Fibroblast of skin of abdomen (primary cell): ENCODE results near the gene RPUSD3.
"Not testable (repeated sequence)": the region's sequence is repeated elsewhere in the genome, so short reads cannot be mapped to it uniquely, and the experiment has no call there.

Experiments
- DNase-seq: peaks from one replicate; pipeline ENCODE4 v3.0.0-alpha.2; 2013

Gene RPUSD3

GRCh38 chr3:9865125-9865637, 21.4 kb upstream of the RPUSD3 start:
- DNase-seq: not testable (repeated sequence)

DNA sequence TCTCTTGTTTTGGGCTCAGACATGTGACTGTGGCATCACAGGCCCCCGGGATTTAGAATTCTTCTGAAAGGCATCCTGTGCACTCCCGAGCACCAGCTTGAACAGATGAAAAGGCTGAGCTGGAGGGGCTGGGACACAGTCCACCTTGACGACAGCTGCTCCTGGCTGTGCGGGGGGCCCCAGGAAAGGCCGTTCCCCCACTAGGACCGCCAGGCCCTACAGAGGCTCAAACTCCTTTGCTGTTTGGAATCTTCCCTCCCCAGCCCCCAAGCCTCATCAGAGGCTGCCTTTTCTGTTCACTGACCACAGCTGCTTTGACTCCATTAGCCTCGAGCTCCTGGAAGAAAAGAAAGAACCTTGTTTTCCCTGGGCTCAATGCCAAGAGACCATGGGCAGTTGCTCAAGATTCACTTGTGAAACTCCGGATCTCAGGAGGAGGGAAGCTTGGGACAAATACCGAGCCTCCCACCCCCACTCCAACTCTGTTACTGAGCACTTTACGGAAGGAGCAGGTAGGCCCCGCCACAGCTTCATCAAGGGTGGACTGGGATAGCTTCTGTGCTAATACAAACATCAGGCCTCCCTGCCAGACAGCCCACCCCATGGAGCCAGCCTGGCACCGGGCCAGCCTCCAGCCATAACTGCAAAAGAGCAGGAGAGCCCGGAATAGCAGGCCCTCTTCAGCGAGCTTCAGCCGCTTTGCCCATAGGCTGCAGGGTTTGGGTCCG, 20.6 kb upstream of the RPUSD3 start:
- DNase-seq: peak; percentile 85

DNA sequence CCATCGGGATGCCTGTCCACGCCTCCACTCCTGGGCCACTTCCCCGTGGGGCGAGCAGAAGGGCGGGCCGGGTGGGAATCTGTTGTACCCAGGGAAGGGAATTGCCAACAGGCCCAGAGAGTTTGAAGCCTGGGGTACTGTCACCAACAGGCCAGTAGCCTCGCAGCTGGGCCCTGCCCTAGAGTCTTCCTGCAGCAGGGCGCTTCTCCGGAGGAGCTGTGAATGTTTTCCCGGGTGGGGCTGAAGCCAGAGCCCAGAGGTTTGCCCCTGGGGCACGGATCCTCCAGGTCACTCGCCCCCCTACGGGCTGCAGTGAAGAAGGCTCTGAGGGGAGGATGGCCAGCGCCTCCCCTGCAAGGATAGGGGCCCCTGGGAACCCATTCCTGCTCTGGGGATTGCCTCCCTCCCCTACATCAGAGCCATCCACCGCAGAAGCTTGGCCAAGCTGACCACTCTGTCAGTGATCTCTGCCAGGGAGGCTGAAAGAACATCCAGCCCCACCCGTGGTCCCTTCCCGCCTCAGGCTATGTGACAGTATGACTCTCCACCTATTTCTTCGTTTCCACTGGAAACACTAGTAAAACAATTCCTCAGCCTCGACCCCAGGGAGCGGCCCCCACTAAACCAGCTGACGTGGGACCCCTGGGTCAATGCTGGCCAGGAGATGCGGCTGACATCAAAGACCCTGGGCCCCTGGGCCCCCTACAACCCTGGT, 19.4 kb upstream of the RPUSD3 start:
- no peak for DNase-seq

DNA sequence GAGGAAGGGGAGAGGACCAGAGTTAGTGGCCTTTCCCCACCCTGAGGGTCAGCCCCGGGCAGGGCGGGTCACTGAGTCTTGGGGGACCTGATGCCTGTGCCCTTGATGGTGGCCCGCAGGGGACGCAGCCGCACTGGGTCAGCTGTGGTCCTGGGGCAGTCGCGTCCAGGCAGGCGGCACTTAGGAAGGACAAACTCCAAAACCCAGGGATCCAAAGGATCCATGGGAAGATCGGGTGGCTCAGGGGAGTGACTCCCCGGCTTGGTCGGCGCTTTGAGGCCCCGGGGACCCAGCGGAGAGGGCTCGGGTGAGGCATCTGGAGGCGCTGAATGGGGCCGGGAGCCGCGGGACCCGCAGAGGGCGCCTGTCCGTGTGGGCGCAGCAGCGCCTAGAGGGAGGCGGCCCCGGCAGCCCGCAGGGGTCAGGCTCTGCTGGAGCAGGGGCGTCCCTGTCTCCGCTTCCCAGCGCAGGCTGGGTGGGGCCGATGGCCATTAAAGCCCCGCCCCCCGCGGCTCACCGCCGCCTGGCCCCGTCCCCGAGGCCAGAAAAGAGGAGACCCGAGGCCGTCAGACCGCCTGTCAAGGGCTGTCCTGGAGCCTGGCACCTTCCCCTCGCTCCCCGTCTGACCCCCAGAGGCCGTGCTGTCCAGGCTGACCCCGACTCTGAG, 18.7 kb upstream of the RPUSD3 start:
- DNase-seq: peak; percentile 41

- no peak for DNase-seq
Observed at GRCh38 chr3:9861626-9862130, 17.9 kb upstream of the RPUSD3 start.

GRCh38 chr3:9861201-9861600, 17.4 kb upstream of the RPUSD3 start:
- no peak for DNase-seq

DNA sequence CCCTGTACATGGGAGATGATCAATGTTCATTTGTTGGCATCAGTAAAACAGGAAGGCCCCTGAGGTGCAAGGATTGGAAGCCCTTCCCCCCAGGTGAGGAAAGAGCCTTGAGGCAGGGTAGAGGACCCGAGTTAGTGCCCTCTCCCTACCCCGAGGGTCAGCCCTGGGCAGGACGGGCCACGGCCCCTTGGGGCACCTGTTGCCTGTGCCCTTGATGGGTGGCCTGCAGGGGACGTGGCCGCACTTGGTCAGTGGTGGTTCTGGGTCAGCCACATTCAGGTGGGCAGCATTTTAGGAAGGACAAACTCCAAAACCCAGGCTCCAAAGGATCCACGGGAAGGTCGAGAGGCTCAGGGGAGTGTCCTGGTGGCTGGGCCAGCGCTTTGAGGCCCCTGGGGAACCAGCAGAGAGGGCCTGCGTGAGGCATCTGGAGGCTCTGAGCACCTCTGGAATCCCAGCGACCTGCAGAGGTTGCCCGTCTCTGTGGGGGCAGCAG, 15.8 kb upstream of the RPUSD3 start:
- DNase-seq: no peak

- no peak for DNase-seq
Observed at GRCh38 chr3:9855594-9855993, 11.8 kb upstream of the RPUSD3 start.

GRCh38 chr3:9854291-9854940, 10.6 kb upstream of the RPUSD3 start:
- not testable (repeated sequence) for DNase-seq

GRCh38 chr3:9852528-9852927, 8.7 kb upstream of the RPUSD3 start:
- DNase-seq: no peak

- DNase-seq: not testable (repeated sequence)
Observed at GRCh38 chr3:9851926-9852325, 8.1 kb upstream of the RPUSD3 start.

DNA sequence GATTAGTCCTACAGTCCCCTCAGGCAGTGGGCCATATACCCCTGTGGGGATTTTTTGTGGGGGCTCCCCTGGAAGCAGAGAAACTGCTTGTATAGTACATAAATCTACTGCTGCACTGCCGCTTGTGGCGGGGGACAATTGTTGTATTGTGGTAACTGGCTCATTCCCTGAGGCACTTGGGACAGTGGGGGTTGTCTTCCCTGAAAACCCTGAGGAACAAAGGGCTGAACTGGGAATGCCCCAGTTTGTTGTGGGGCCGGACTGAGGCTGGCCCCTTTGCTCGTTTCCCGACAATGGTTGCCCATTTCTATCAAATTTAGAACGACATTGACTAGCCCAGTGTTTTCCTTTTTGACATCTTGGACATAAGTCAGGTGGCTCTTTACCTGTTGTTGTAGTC, 7.6 kb upstream of the RPUSD3 start:
- not testable (repeated sequence) for DNase-seq

DNA sequence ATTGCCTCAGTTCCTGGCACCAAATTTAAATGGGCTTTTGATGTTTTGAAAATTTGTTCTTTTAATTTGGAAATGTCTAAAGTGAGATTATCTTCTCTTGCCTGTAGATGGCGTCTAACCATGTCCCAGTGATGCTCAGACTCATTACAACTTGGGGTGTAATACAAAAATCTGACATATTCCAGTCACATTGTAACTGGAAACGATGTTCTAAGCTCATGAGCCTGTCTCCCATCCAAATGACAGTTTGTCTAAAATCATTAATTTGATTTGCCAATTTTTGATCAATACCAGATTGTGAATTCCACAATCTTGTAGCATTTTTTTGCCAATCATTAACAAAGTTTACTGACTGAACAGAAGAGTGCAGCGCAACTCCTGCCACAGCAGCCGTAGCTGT, 5.1 kb upstream of the RPUSD3 start:
- peak; percentile 24 for DNase-seq

GRCh38 chr3:9847870-9848269, 4.1 kb upstream of the RPUSD3 start:
- DNase-seq: not testable (repeated sequence)

DNA sequence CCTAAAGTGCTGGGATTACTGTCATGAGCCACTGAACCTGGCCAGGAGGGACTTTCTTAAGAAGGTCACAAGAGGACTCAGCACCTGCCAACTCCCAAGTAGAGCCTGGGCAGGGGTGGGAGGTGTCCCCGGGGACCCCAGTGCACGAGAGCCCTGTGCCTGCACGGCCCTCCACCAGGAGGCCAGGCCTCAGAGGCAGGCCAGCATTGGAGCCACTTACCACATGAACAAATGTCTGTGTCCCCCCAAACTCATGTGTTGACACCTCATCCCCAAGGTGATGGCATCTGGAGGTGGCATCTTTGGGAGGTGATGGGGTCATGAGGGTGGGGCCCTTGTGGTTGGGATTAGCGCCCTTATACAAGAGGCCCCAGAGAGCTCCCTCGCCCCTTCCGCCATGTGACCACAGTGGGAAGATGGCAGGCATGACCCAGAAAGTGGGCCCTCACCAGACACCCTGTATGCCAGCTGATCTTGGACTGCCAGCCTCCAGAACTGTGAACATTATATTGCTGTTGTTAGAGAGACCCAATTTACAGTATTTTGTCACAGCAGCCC, 3.2 kb upstream of the RPUSD3 start:
- no peak for DNase-seq

DNA sequence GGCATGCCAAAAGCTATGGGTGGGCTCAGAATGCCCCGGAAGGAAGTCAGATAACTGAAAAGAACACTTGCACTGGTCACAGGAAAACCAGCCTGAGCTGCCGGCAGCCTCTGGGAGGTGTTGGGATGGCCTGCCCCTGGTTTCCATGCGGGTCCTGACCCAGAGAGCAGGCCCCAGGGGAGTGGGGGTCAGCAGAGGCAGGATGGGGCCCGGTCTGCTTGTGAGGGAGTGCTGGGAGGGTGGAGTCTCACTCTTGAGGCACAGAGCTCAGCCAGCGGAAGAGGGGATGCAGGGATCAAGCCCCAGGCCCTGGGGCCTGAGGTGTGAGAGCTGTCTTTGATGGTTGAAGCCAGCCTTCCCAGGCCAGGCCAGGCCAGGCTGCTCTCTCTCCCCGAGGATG, 2.4 kb upstream of the RPUSD3 start:
- no peak for DNase-seq

- DNase-seq: no peak
Observed at GRCh38 chr3:9841015-9841414, 2.8 kb downstream of the RPUSD3 start.

GRCh38 chr3:9838856-9839255, 5.0 kb downstream of the RPUSD3 start:
- DNase-seq: no peak

DNA sequence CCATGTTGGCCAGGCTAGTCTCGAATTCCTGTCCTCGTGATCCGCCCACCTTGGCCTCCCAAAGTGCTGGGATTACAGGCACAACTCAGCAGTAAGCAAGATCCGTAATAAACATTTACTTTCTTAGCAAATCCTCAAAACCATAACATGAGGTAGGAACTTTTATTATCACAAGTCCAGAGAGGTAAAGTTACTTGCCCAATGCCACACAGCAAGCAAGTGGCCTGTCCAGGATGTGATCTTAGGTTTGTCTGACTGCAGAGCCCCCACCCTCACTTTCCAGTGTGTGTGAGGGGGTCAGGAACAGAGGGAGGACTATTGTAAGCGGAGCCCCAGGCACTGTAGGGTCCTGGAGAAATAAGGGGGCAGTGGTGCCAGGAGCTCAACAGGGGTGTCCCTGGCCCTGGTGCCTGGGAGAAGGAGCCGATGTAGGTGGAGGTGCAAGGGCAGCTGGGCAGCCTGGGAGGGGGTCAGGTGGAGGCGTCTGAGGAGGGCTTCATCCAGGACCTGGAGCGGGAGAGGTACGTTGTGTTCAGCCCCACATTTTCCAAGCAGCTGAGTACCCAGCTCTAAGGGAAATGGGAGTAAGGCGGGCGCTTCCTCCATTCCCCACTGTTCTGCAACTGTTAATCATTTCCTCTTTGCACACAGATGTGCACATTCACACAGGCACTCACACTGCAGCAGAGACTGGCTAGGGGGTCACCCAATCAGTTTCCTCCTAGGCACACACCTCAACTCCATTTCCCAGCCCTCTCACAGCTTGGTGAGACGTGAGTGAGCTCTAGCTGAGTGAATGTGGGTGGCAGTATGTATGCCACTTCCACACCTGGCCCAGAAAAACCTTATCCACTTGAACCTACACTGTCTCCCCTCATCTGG, 5.9 kb downstream of the RPUSD3 start:
- DNase-seq: no peak

GRCh38 chr3:9834520-9835380, 9.1 kb downstream of the RPUSD3 start:
- DNase-seq: no peak
